Measurements from ENCODE around the gene USP34. TPM values are rescaled to one million over a fixed set of nuclear protein-coding genes. Genes with fewer than 3 reads are reported as not detected.

USP34 gene
- polyA plus RNA-seq: 10 to 100 TPM; 35.0 to 90.2 (median 44.3) TPM
- long read RNA-seq, donor 1: 0 reads
- long read RNA-seq, donor 2: 0 reads
- long read RNA-seq, donor 3, partial matches to known transcripts: 0 of 1 reads
- long read RNA-seq, donor 3, other reads (novel, unspliced or antisense): 0 of 1 reads
- long read RNA-seq, donor 4: 0 reads
- long read RNA-seq, donor 5: 0 reads
- long read RNA-seq, donor 6, partial matches to known transcripts: 0 of 1 reads
- long read RNA-seq, donor 6, other reads (novel, unspliced or antisense): 0 of 1 reads
- long read RNA-seq, donor 7: 0 reads
- long read RNA-seq, donor 8: 0 reads
- long read RNA-seq, donor 9: 0 reads
- long read RNA-seq, donor 10, partial matches to known transcripts: 10 of 12 reads
- long read RNA-seq, donor 10, other reads (novel, unspliced or antisense): 0 of 12 reads

- DNase-seq (peak; percentile 96 to 97), FAIRE-seq (no peak)
- Histone ChIP-seq H3K4me1 (ENCODE audit: control insufficient read depth in 3 of 3, insufficient read depth in 2 of 3, low read depth in 1 of 3, low read length in 2 of 3) (peaks cover 0 to 3% (median 0%) of the 10 kb centered on the region in 3 donors), H3K36me3 (ENCODE audit: control insufficient read depth in 3 of 3, insufficient read depth in 2 of 3, low read depth in 1 of 3, low read length in 3 of 3) (peaks cover 0 to 28% (median 0%) of the 10 kb centered on the region in 3 donors), H3K27me3 (ENCODE audit: control insufficient read depth in 3 of 3, insufficient read depth in 3 of 3, low read length in 3 of 3) (no peaks in the 10 kb centered on the region), H3K27ac (ENCODE audit: low read depth in 1 of 3, low read length in 2 of 3) (peak within 1 kb of the TSS; percentile 95 to 100 (median 98)), H3K4me3 (ENCODE audit: low read depth in 1 of 3, low read length in 3 of 3) (peak within 1 kb of the TSS; percentile 84 to 100 (median 95)), H3K9me3 (ENCODE audit: control insufficient read depth in 2 of 2, insufficient read depth in 1 of 2, low read depth in 1 of 2, low read length in 1 of 2) (no peaks in the 10 kb centered on the region)
- 0 to 1% (median 0%) methylated on average over 38 to 89 of the region's 91 CpGs for WGBS, 3 donors
Measured at GRCh38 chr2:61470965-61471904, at the start of gene USP34. Gene USP34 (minus strand): TSS chr2:61471087. CDS start chr2:61470692, 395 bp downstream.

- H3K4me1 ChIP-seq (ENCODE audit: control insufficient read depth in 3 of 3, insufficient read depth in 2 of 3, low read depth in 1 of 3, low read length in 2 of 3): no peaks in the 10 kb centered on the region
- H3K36me3 ChIP-seq (ENCODE audit: control insufficient read depth in 3 of 3, insufficient read depth in 2 of 3, low read depth in 1 of 3, low read length in 3 of 3): peaks cover 12 to 49% (median 12%) of the 10 kb centered on the region in 3 donors
- no peak overlapping the region for H3K27ac ChIP-seq (ENCODE audit: low read depth in 1 of 3, low read length in 2 of 3)
- no peak for DNase-seq
- no peaks in the 10 kb centered on the region for H3K27me3 ChIP-seq (ENCODE audit: control insufficient read depth in 3 of 3, insufficient read depth in 3 of 3, low read length in 3 of 3)
- no peak overlapping the region for H3K4me3 ChIP-seq (ENCODE audit: low read depth in 1 of 3, low read length in 3 of 3)
- no peak for FAIRE-seq
- WGBS, 3 donors: 92 to 96% (median 93%) methylated on average over 3 of the region's 3 CpGs
- H3K9me3 ChIP-seq (ENCODE audit: control insufficient read depth in 2 of 2, insufficient read depth in 1 of 2, low read depth in 1 of 2, low read length in 1 of 2): no peaks in the 10 kb centered on the region
Measured at GRCh38 chr2:61520261-61520660, 49.4 kb upstream of the USP34 start.

- no peaks in the 10 kb centered on the region for H3K9me3 ChIP-seq (ENCODE audit: control insufficient read depth in 2 of 2, insufficient read depth in 1 of 2, low read depth in 1 of 2, low read length in 1 of 2)
- no peak overlapping the region for H3K4me3 ChIP-seq (ENCODE audit: low read depth in 1 of 3, low read length in 3 of 3)
- no peaks in the 10 kb centered on the region for H3K27me3 ChIP-seq (ENCODE audit: control insufficient read depth in 3 of 3, insufficient read depth in 3 of 3, low read length in 3 of 3)
- peaks cover 2 to 69% (median 11%) of the 10 kb centered on the region in 3 donors for H3K36me3 ChIP-seq (ENCODE audit: control insufficient read depth in 3 of 3, insufficient read depth in 2 of 3, low read depth in 1 of 3, low read length in 3 of 3)
- WGBS, 3 donors: 55 to 80% (median 74%) methylated on average over 12 of the region's 12 CpGs
- no peak overlapping the region for H3K27ac ChIP-seq (ENCODE audit: low read depth in 1 of 3, low read length in 2 of 3)
- FAIRE-seq (no peak), DNase-seq (peak in 1 of 2 donors; percentile 39)
- no peaks in the 10 kb centered on the region for H3K4me1 ChIP-seq (ENCODE audit: control insufficient read depth in 3 of 3, insufficient read depth in 2 of 3, low read depth in 1 of 3, low read length in 2 of 3)
Measured at GRCh38 chr2:61512768-61513398, 42.0 kb upstream of the USP34 start.

GRCh38 chr2:61510674-61511671 lies 40.1 kb upstream of the USP34 start:
- 94 to 97% (median 94%) methylated on average over 19 of the region's 19 CpGs for WGBS, 3 donors
- Histone ChIP-seq H3K27me3 (ENCODE audit: control insufficient read depth in 3 of 3, insufficient read depth in 3 of 3, low read length in 3 of 3) (no peaks in the 10 kb centered on the region), H3K36me3 (ENCODE audit: control insufficient read depth in 3 of 3, insufficient read depth in 2 of 3, low read depth in 1 of 3, low read length in 3 of 3) (peaks cover 0 to 67% (median 9%) of the 10 kb centered on the region in 3 donors), H3K9me3 (ENCODE audit: control insufficient read depth in 2 of 2, insufficient read depth in 1 of 2, low read depth in 1 of 2, low read length in 1 of 2) (no peaks in the 10 kb centered on the region), H3K4me1 (ENCODE audit: control insufficient read depth in 3 of 3, insufficient read depth in 2 of 3, low read depth in 1 of 3, low read length in 2 of 3) (no peaks in the 10 kb centered on the region), H3K27ac (ENCODE audit: low read depth in 1 of 3, low read length in 2 of 3) (no peak overlapping the region), H3K4me3 (ENCODE audit: low read depth in 1 of 3, low read length in 3 of 3) (no peak overlapping the region)
- no peak for FAIRE-seq
- no peak for DNase-seq

GRCh38 chr2:61504949-61505348 lies 34.1 kb upstream of the USP34 start:
- FAIRE-seq (no peak), DNase-seq (no peak)
- WGBS, 3 donors: 81 to 91% (median 90%) methylated on average over 2 of the region's 2 CpGs
- Histone ChIP-seq H3K36me3 (ENCODE audit: control insufficient read depth in 3 of 3, insufficient read depth in 2 of 3, low read depth in 1 of 3, low read length in 3 of 3) (peaks cover 0 to 66% (median 4%) of the 10 kb centered on the region in 3 donors), H3K4me1 (ENCODE audit: control insufficient read depth in 3 of 3, insufficient read depth in 2 of 3, low read depth in 1 of 3, low read length in 2 of 3) (no peaks in the 10 kb centered on the region), H3K4me3 (ENCODE audit: low read depth in 1 of 3, low read length in 3 of 3) (no peak overlapping the region), H3K9me3 (ENCODE audit: control insufficient read depth in 2 of 2, insufficient read depth in 1 of 2, low read depth in 1 of 2, low read length in 1 of 2) (no peaks in the 10 kb centered on the region), H3K27me3 (ENCODE audit: control insufficient read depth in 3 of 3, insufficient read depth in 3 of 3, low read length in 3 of 3) (no peaks in the 10 kb centered on the region), H3K27ac (ENCODE audit: low read depth in 1 of 3, low read length in 2 of 3) (no peak overlapping the region)

GRCh38 chr2:61499060-61499459 lies 28.2 kb upstream of the USP34 start:
- Histone ChIP-seq H3K36me3 (ENCODE audit: control insufficient read depth in 3 of 3, insufficient read depth in 2 of 3, low read depth in 1 of 3, low read length in 3 of 3) (peaks cover 5 to 54% (median 9%) of the 10 kb centered on the region in 3 donors), H3K4me1 (ENCODE audit: control insufficient read depth in 3 of 3, insufficient read depth in 2 of 3, low read depth in 1 of 3, low read length in 2 of 3) (no peaks in the 10 kb centered on the region), H3K27me3 (ENCODE audit: control insufficient read depth in 3 of 3, insufficient read depth in 3 of 3, low read length in 3 of 3) (no peaks in the 10 kb centered on the region), H3K9me3 (ENCODE audit: control insufficient read depth in 2 of 2, insufficient read depth in 1 of 2, low read depth in 1 of 2, low read length in 1 of 2) (no peaks in the 10 kb centered on the region), H3K4me3 (ENCODE audit: low read depth in 1 of 3, low read length in 3 of 3) (no peak overlapping the region), H3K27ac (ENCODE audit: low read depth in 1 of 3, low read length in 2 of 3) (no peak overlapping the region)
- no peak for FAIRE-seq
- WGBS, 3 donors: 94 to 100% (median 98%) methylated on average over 2 of the region's 2 CpGs
- DNase-seq: no peak

GRCh38 chr2:61493523-61493942 lies 22.6 kb upstream of the USP34 start:
- Histone ChIP-seq H3K27ac (ENCODE audit: low read depth in 1 of 3, low read length in 2 of 3) (no peak overlapping the region), H3K9me3 (ENCODE audit: control insufficient read depth in 2 of 2, insufficient read depth in 1 of 2, low read depth in 1 of 2, low read length in 1 of 2) (no peaks in the 10 kb centered on the region), H3K36me3 (ENCODE audit: control insufficient read depth in 3 of 3, insufficient read depth in 2 of 3, low read depth in 1 of 3, low read length in 3 of 3) (peaks cover 8 to 54% (median 15%) of the 10 kb centered on the region in 3 donors), H3K27me3 (ENCODE audit: control insufficient read depth in 3 of 3, insufficient read depth in 3 of 3, low read length in 3 of 3) (no peaks in the 10 kb centered on the region), H3K4me3 (ENCODE audit: low read depth in 1 of 3, low read length in 3 of 3) (no peak overlapping the region), H3K4me1 (ENCODE audit: control insufficient read depth in 3 of 3, insufficient read depth in 2 of 3, low read depth in 1 of 3, low read length in 2 of 3) (no peaks in the 10 kb centered on the region)
- FAIRE-seq: no peak
- 52 to 69% (median 61%) methylated on average over 2 of the region's 2 CpGs for WGBS, 3 donors
- DNase-seq: no peak

All from small intestine (tissue), 16 donors.